ENCODE measurements around the gene PLXNC1.

PLXNC1 gene

GRCh38 chr12:94353130-94353529, 204.8 kb downstream of the PLXNC1 start:
- DNase-seq (ENCODE audit: low spot score), result no peak
